Mucosa of rectum (tissue), 2 donors: ENCODE results near the gene CHEK1.

Experiments used
- H3K27ac ChIP-seq, 2 donors: one replicate each; pipeline ENCODE4 v1.7.0; 2013; ENCODE audit warnings: inconsistent platforms in 2 of 2, low read depth in 2 of 2, low read length in 2 of 2
- H3K27me3 ChIP-seq, 2 donors: one replicate each; pipeline ENCODE4 v1.7.0; 2013; ENCODE audit warnings: low read length in 2 of 2; ENCODE audit not compliant: control insufficient read depth in 2 of 2, insufficient read depth in 2 of 2
- H3K36me3 ChIP-seq, 2 donors: one replicate each; pipeline ENCODE4 v1.7.0; 2013; ENCODE audit warnings: low read length in 2 of 2; ENCODE audit not compliant: control insufficient read depth in 2 of 2, insufficient read depth in 2 of 2
- H3K4me1 ChIP-seq, 2 donors: one replicate each; pipeline ENCODE4 v1.7.0; 2013; ENCODE audit warnings: low read length in 2 of 2, mild to moderate bottlenecking in 1 of 2; ENCODE audit not compliant: control insufficient read depth in 2 of 2, insufficient read depth in 2 of 2
- H3K4me3 ChIP-seq, 2 donors: one replicate each; pipeline ENCODE4 v1.7.0; 2013; ENCODE audit warnings: low read length in 2 of 2
- H3K9ac ChIP-seq, 2 donors: one replicate each; pipeline ENCODE4 v1.7.0; 2013; ENCODE audit warnings: low read length in 2 of 2, low read depth in 1 of 2, mild to moderate bottlenecking in 1 of 2
- H3K9me3 ChIP-seq, 2 donors: one replicate each; pipeline ENCODE4 v1.7.0; 2013; ENCODE audit warnings: low read length in 2 of 2; ENCODE audit not compliant: control insufficient read depth in 2 of 2
- donor health status: healthy.
- donor health status: Normal muscosa, but diverticular disease.

The CHEK1 gene

GRCh38 chr11:125592305-125593113 is 32.5 kb upstream of the CHEK1 start, which contains the start of gene STT3A:
Gene STT3A (plus strand): TSS chr11:125592852. CDS start chr11:125595916, 3,064 bp downstream.
- Histone ChIP-seq H3K27ac (peak within 1 kb of the TSS; percentile 92 to 99), H3K4me1 (peaks cover 9 to 14% of the 10 kb centered on the region in 2 donors), H3K9ac (peak within 1 kb of the TSS; percentile 87 to 100), H3K9me3 (no peaks in the 10 kb centered on the region), H3K36me3 (peaks cover 2 to 3% of the 10 kb centered on the region in 2 donors), H3K27me3 (no peaks in the 10 kb centered on the region), H3K4me3 (peak within 1 kb of the TSS; percentile 81 to 98)

GRCh38 chr11:125593114-125593820 is 31.7 kb upstream of the CHEK1 start:
- peak overlapping the region; percentile 81 to 98 for H3K4me3 ChIP-seq
- H3K4me1 ChIP-seq = peaks cover 9 to 14% of the 10 kb centered on the region in 2 donors
- peaks cover 3 to 7% of the 10 kb centered on the region in 2 donors for H3K36me3 ChIP-seq
- H3K9me3 ChIP-seq = no peaks in the 10 kb centered on the region
- H3K9ac ChIP-seq = peak overlapping the region; percentile 70 to 95
- H3K27ac ChIP-seq = peak overlapping the region; percentile 66 to 83
- H3K27me3 ChIP-seq = no peaks in the 10 kb centered on the region

GRCh38 chr11:125594958-125595357 is 30.0 kb upstream of the CHEK1 start:
- H3K9me3 ChIP-seq = no peaks in the 10 kb centered on the region
- H3K4me1 ChIP-seq = peaks cover 9 to 14% of the 10 kb centered on the region in 2 donors
- no peak overlapping the region for H3K27ac ChIP-seq
- no peak overlapping the region for H3K9ac ChIP-seq
- H3K36me3 ChIP-seq = peaks cover 9 to 13% of the 10 kb centered on the region in 2 donors
- H3K27me3 ChIP-seq = no peaks in the 10 kb centered on the region
- H3K4me3 ChIP-seq = peak overlapping the region in 1 of 2 donors; percentile 15

GRCh38 chr11:125600663-125601062 is 24.3 kb upstream of the CHEK1 start:
- H3K36me3 ChIP-seq = peaks cover 52 to 56% of the 10 kb centered on the region in 2 donors
- no peak overlapping the region for H3K4me3 ChIP-seq
- no peak overlapping the region for H3K27ac ChIP-seq
- no peak overlapping the region for H3K9ac ChIP-seq
- no peaks in the 10 kb centered on the region for H3K27me3 ChIP-seq
- no peaks in the 10 kb centered on the region for H3K9me3 ChIP-seq
- H3K4me1 ChIP-seq = no peaks in the 10 kb centered on the region

- no peak overlapping the region for H3K9ac ChIP-seq
- peaks cover 71 to 77% of the 10 kb centered on the region in 2 donors for H3K36me3 ChIP-seq
- no peak overlapping the region for H3K27ac ChIP-seq
- H3K4me3 ChIP-seq = no peak overlapping the region
- H3K4me1 ChIP-seq = no peaks in the 10 kb centered on the region
- no peaks in the 10 kb centered on the region for H3K9me3 ChIP-seq
- no peaks in the 10 kb centered on the region for H3K27me3 ChIP-seq
These were observed 21.8 kb upstream of the CHEK1 start for GRCh38 chr11:125603207-125603606.

GRCh38 chr11:125605417-125605816 is 19.5 kb upstream of the CHEK1 start:
- Histone ChIP-seq H3K4me1 (no peaks in the 10 kb centered on the region), H3K36me3 (peaks cover 76 to 85% of the 10 kb centered on the region in 2 donors), H3K9me3 (no peaks in the 10 kb centered on the region), H3K27ac (no peak overlapping the region), H3K27me3 (no peaks in the 10 kb centered on the region), H3K4me3 (no peak overlapping the region), H3K9ac (no peak overlapping the region)

GRCh38 chr11:125609545-125609944 is 15.4 kb upstream of the CHEK1 start:
- no peak overlapping the region for H3K9ac ChIP-seq
- H3K36me3 ChIP-seq = peaks cover 78 to 85% of the 10 kb centered on the region in 2 donors
- no peak overlapping the region for H3K27ac ChIP-seq
- H3K4me1 ChIP-seq = no peaks in the 10 kb centered on the region
- H3K9me3 ChIP-seq = no peaks in the 10 kb centered on the region
- H3K27me3 ChIP-seq = no peaks in the 10 kb centered on the region
- H3K4me3 ChIP-seq = no peak overlapping the region

GRCh38 chr11:125618383-125618782 is 6.6 kb upstream of the CHEK1 start:
- no peak overlapping the region for H3K4me3 ChIP-seq
- H3K4me1 ChIP-seq = no peaks in the 10 kb centered on the region
- no peak overlapping the region for H3K9ac ChIP-seq
- H3K27me3 ChIP-seq = no peaks in the 10 kb centered on the region
- H3K36me3 ChIP-seq = peaks cover 61 to 66% of the 10 kb centered on the region in 2 donors
- H3K27ac ChIP-seq = no peak overlapping the region
- no peaks in the 10 kb centered on the region for H3K9me3 ChIP-seq

- H3K4me1 ChIP-seq = peaks cover 9 to 10% of the 10 kb centered on the region in 2 donors
- peaks cover 40 to 42% of the 10 kb centered on the region in 2 donors for H3K36me3 ChIP-seq
These were observed 3.0 kb upstream of the CHEK1 start for GRCh38 chr11:125621995-125622394.

GRCh38 chr11:125623064-125623463 is 1.9 kb upstream of the CHEK1 start:
- Histone ChIP-seq H3K4me1 (peaks cover 9 to 13% of the 10 kb centered on the region in 2 donors), H3K27ac (no peak overlapping the region), H3K4me3 (no peak overlapping the region)

More at GRCh38 chr11:125621995-125622394, 3.0 kb upstream of the CHEK1 start:
- Histone ChIP-seq H3K9me3 (no peaks in the 10 kb centered on the region), H3K27ac (no peak overlapping the region), H3K4me3 (no peak overlapping the region), H3K27me3 (no peaks in the 10 kb centered on the region), H3K9ac (no peak overlapping the region)

More at GRCh38 chr11:125623064-125623463, 1.9 kb upstream of the CHEK1 start:
- H3K9ac ChIP-seq = no peak overlapping the region
- H3K36me3 ChIP-seq = peaks cover 31 to 32% of the 10 kb centered on the region in 2 donors
- no peaks in the 10 kb centered on the region for H3K27me3 ChIP-seq
- no peaks in the 10 kb centered on the region for H3K9me3 ChIP-seq
